ENCODE results near the gene FAM120A. TPM values are rescaled to one million over a fixed set of nuclear protein-coding genes. Genes with fewer than 3 reads are reported as not detected.
A peak's percentile ranks its signal among the peaks of the same experiment; 100 is the strongest.

The FAM120A gene
- total and polyA plus RNA-seq, 7 donors, result 37.9 to 126 (median 70.1) TPM

GRCh38 chr9:93613791-93614190 is 162.3 kb downstream of the FAM120A start:
- WGBS, 3 donors, result 60 to 93% (median 61%) methylated on average over 3 of the region's 3 CpGs
- intact Hi-C loops (cut with DNase I), result no loop called here
- ATAC-seq (no peak), DNase-seq (peak in 1 of 2 donors; percentile 21)
- no peak for TF ChIP-seq CTCF (IDR thresholded peaks at IDR 0.05)
- no peaks in the 10 kb centered on the region for H3K36me3 ChIP-seq (ENCODE audit: insufficient read depth in 1 of 2, low read depth in 1 of 2)
- peaks cover 22% of the 10 kb centered on the region for H3K4me1 ChIP-seq
- no peak overlapping the region for H3K4me3 ChIP-seq
- no peak overlapping the region for H3K27ac ChIP-seq
- no peaks in the 10 kb centered on the region for H3K27me3 ChIP-seq (ENCODE audit: insufficient read depth in 3 of 3, low read length in 2 of 3)
- H3K9me3 ChIP-seq, result peaks cover 15% of the 10 kb centered on the region

- Histone ChIP-seq H3K9me3 (peaks cover 7% of the 10 kb centered on the region), H3K27me3 (ENCODE audit: insufficient read depth in 3 of 3, low read length in 2 of 3) (no peaks in the 10 kb centered on the region), H3K27ac (no peak overlapping the region), H3K36me3 (ENCODE audit: insufficient read depth in 1 of 2, low read depth in 1 of 2) (no peaks in the 10 kb centered on the region), H3K4me1 (peaks cover 34% of the 10 kb centered on the region), H3K4me3 (no peak overlapping the region)
- intact Hi-C loops (cut with DNase I), result no loop called here
- WGBS, 3 donors, result 83 to 88% (median 85%) methylated on average over 5 of the region's 5 CpGs
- no peak for TF ChIP-seq CTCF (IDR thresholded peaks at IDR 0.05)
- ATAC-seq (no peak), DNase-seq (no peak)
Observed at GRCh38 chr9:93614830-93615468, 163.5 kb downstream of the FAM120A start.

Other genes starting within 250 kb of the FAM120A start
- gene FAM120AOS, start 1.9 kb downstream of the FAM120A start, total RNA-seq, result 10 to 100 TPM; 26.8 to 35.1 (median 29.9) TPM
- gene FAM120AOS, start 1.9 kb downstream of the FAM120A start, polyA plus RNA-seq, result 10 to 100 TPM; 21.4 to 39.4 (median 25.4) TPM
- gene PHF2, start 124.9 kb downstream of the FAM120A start, total RNA-seq, result 10 to 100 TPM; 19.1 to 26.6 (median 20.1) TPM
- 10 to 100 TPM in 2 of 3 donors, 1 to 10 TPM in 1; 9.3 to 17.7 (median 13.8) TPM for gene PHF2, start 124.9 kb downstream of the FAM120A start, polyA plus RNA-seq

Measured in psoas muscle (tissue), 8 donors.